Stimulated activated CD8-positive, alpha-beta memory T cell treated with anti-CD3 and anti-CD28 coated beads, Interleukin-15, amount 100 ng/mL, for 1 hour (primary cell): Measurements from ENCODE around the gene MRGPRF.

Source experiments
- DNase-seq: peaks from one replicate; pipeline ENCODE4 v3.0.0-alpha.2; 2020; ENCODE audit warnings: low read depth

The MRGPRF gene

GRCh38 chr11:69050592-69051380 is 37.7 kb upstream of the MRGPRF start:
- no peak for DNase-seq

- no peak for DNase-seq
These were observed 36.4 kb upstream of the MRGPRF start for GRCh38 chr11:69049490-69049867.

GRCh38 chr11:69048694-69049489 is 35.8 kb upstream of the MRGPRF start, which contains the start of gene TPCN2:
TPCN2 (plus strand) TSS chr11:69048932; CDS start chr11:69048998, 66 bp downstream.
- DNase-seq = peak; percentile 72

- DNase-seq = no peak
These were observed 35.1 kb upstream of the MRGPRF start for GRCh38 chr11:69048031-69048693.

GRCh38 chr11:69044111-69045013 is 31.3 kb upstream of the MRGPRF start:
- no peak for DNase-seq

- DNase-seq = no peak
These were observed 28.5 kb upstream of the MRGPRF start for GRCh38 chr11:69041516-69041915.

GRCh38 chr11:69040581-69041260 is 27.7 kb upstream of the MRGPRF start:
- no peak for DNase-seq

- no peak for DNase-seq
These were observed 27.0 kb upstream of the MRGPRF start for GRCh38 chr11:69040051-69040450.

- no peak for DNase-seq
These were observed 26.5 kb upstream of the MRGPRF start for GRCh38 chr11:69039501-69039900.

- no peak for DNase-seq
These were observed 24.5 kb upstream of the MRGPRF start for GRCh38 chr11:69037544-69037943.

- DNase-seq = no peak
These were observed 24.0 kb upstream of the MRGPRF start for GRCh38 chr11:69037074-69037473.

- DNase-seq = no peak
These were observed 22.9 kb upstream of the MRGPRF start for GRCh38 chr11:69035946-69036340.

- DNase-seq = no peak
These were observed 22.3 kb upstream of the MRGPRF start for GRCh38 chr11:69035150-69035945.

GRCh38 chr11:69034123-69034867 is 21.2 kb upstream of the MRGPRF start:
- DNase-seq = no peak

- DNase-seq = no peak
These were observed 20.4 kb upstream of the MRGPRF start for GRCh38 chr11:69033431-69033830.

- no peak for DNase-seq
These were observed 19.8 kb upstream of the MRGPRF start for GRCh38 chr11:69032833-69033232.

- DNase-seq = no peak
These were observed 17.3 kb upstream of the MRGPRF start for GRCh38 chr11:69030301-69030700.

- no peak for DNase-seq
These were observed 14.8 kb upstream of the MRGPRF start for GRCh38 chr11:69027704-69028372.

GRCh38 chr11:69024509-69024908 is 11.5 kb upstream of the MRGPRF start:
- no peak for DNase-seq
